Middle frontal gyrus (tissue), 1 donor: ENCODE results near the gene MMP8.

Experiments
- DNase-seq: peaks from one replicate; pipeline ENCODE4 v3.0.0-alpha.2; 2015; ENCODE audit warnings: low spot score; ENCODE audit errors: extremely low spot score

The MMP8 gene

GRCh38 chr11:102722821-102723220 lies 1.9 kb downstream of the MMP8 start:
- DNase-seq: no peak

GRCh38 chr11:102719620-102720277 lies 5.0 kb downstream of the MMP8 start:
- DNase-seq: no peak

GRCh38 chr11:102717280-102717679 lies 7.5 kb downstream of the MMP8 start:
- DNase-seq: no peak

GRCh38 chr11:102716527-102716926 lies 8.2 kb downstream of the MMP8 start:
- DNase-seq: no peak

GRCh38 chr11:102712137-102712536 lies 12.6 kb downstream of the MMP8 start:
- no peak for DNase-seq

- no peak for DNase-seq
Measured at GRCh38 chr11:102709201-102709945, 15.4 kb downstream of the MMP8 start.

GRCh38 chr11:102708654-102709053 lies 16.1 kb downstream of the MMP8 start:
- no peak for DNase-seq

GRCh38 chr11:102705626-102706025 lies 19.1 kb downstream of the MMP8 start, which contains the start of gene MMP27:
Gene MMP27 (minus strand): TSS chr11:102705769. CDS start chr11:102705714, 55 bp downstream.
- DNase-seq: no peak

- no peak for DNase-seq
Measured at GRCh38 chr11:102704841-102705240, 19.9 kb downstream of the MMP8 start.

- DNase-seq: no peak
Measured at GRCh38 chr11:102703826-102704493, 20.8 kb downstream of the MMP8 start.

GRCh38 chr11:102695201-102695600 lies 29.6 kb downstream of the MMP8 start:
- DNase-seq: no peak

- no peak for DNase-seq
Measured at GRCh38 chr11:102685754-102686153, 39.0 kb downstream of the MMP8 start.

- no peak for DNase-seq
Measured at GRCh38 chr11:102685338-102685737, 39.4 kb downstream of the MMP8 start.

- no peak for DNase-seq
Measured at GRCh38 chr11:102683277-102683676, 41.5 kb downstream of the MMP8 start.

- DNase-seq: no peak
Measured at GRCh38 chr11:102680945-102681344, 43.8 kb downstream of the MMP8 start.

- DNase-seq: no peak
Measured at GRCh38 chr11:102678022-102678421, 46.7 kb downstream of the MMP8 start.

- no peak for DNase-seq
Measured at GRCh38 chr11:102676084-102676483, 48.7 kb downstream of the MMP8 start.

GRCh38 chr11:102669664-102670063 lies 55.1 kb downstream of the MMP8 start:
- DNase-seq: no peak

- no peak for DNase-seq
Measured at GRCh38 chr11:102666331-102666957, 58.3 kb downstream of the MMP8 start.

- DNase-seq: no peak
Measured at GRCh38 chr11:102664001-102664752, 60.6 kb downstream of the MMP8 start.

- no peak for DNase-seq
Measured at GRCh38 chr11:102662607-102663006, 62.1 kb downstream of the MMP8 start.
